ENCODE data around the gene COL26A1. TPM values are rescaled to one million over a fixed set of nuclear protein-coding genes. Genes with fewer than 3 reads are reported as not detected.
A peak's percentile ranks its signal among the peaks of the same experiment; 100 is the strongest.

The COL26A1 gene
- total RNA-seq, 4 donors from 2014 or later = 0.20 to 0.30 (median 0.21) TPM; not detected in 1

- Histone ChIP-seq H3K4me3 (no peak overlapping the region), H3K36me3 (no peaks in the 10 kb centered on the region), H3K27me3 (peaks cover 0 to 11% of the 10 kb centered on the region in 2 donors), H3K27ac (no peak overlapping the region), H3K9me3 (peaks cover 0 to 8% (median 0%) of the 10 kb centered on the region in 4 donors), H3K4me1 (peaks cover 0 to 5% (median 1%) of the 10 kb centered on the region in 4 donors)
- TF ChIP-seq EP300 (IDR thresholded peaks at IDR 0.05) (no peak), POLR2A (IDR thresholded peaks at IDR 0.05) (no peak), CTCF (IDR thresholded peaks at IDR 0.05) (no peak)
- 86 to 89% methylated on average over 8 of the region's 8 CpGs for WGBS, 2 donors
- no peak for DNase-seq (ENCODE audit: low spot score in 2 of 2)
Measured at GRCh38 chr7:101386177-101386557, 23.5 kb downstream of the COL26A1 start.

GRCh38 chr7:101386558-101387231, 24.0 kb downstream of the COL26A1 start:
- Histone ChIP-seq H3K4me1 (peaks cover 0 to 6% (median 2%) of the 10 kb centered on the region in 4 donors), H3K36me3 (no peaks in the 10 kb centered on the region), H3K9me3 (peaks cover 0 to 3% (median 0%) of the 10 kb centered on the region in 4 donors), H3K4me3 (no peak overlapping the region), H3K27ac (no peak overlapping the region), H3K27me3 (peaks cover 0 to 11% of the 10 kb centered on the region in 2 donors)
- WGBS, 2 donors = 30 to 48% methylated on average over 17 to 20 of the region's 21 CpGs
- TF ChIP-seq CTCF (IDR thresholded peaks at IDR 0.05) = no peak
- no peak for TF ChIP-seq POLR2A (IDR thresholded peaks at IDR 0.05)
- TF ChIP-seq EP300 (IDR thresholded peaks at IDR 0.05) = no peak
- peak in 1 of 2 donors; percentile 17 for DNase-seq (ENCODE audit: low spot score in 2 of 2)

- Histone ChIP-seq H3K4me3 (no peak overlapping the region), H3K9me3 (no peaks in the 10 kb centered on the region), H3K4me1 (peaks cover 0 to 6% (median 2%) of the 10 kb centered on the region in 4 donors), H3K27ac (no peak overlapping the region), H3K36me3 (no peaks in the 10 kb centered on the region), H3K27me3 (peaks cover 0 to 11% of the 10 kb centered on the region in 2 donors)
- TF ChIP-seq EP300 (IDR thresholded peaks at IDR 0.05) (no peak), POLR2A (IDR thresholded peaks at IDR 0.05) (peak in 1 of 2 donors; percentile 6)
- DNase-seq (ENCODE audit: low spot score in 2 of 2) = peak; percentile 14 to 27
- 10 to 16% methylated on average over 7 of the region's 7 CpGs for WGBS, 2 donors
Measured at GRCh38 chr7:101390901-101391301, 28.2 kb downstream of the COL26A1 start.

- Histone ChIP-seq H3K4me3 (no peak overlapping the region), H3K36me3 (no peaks in the 10 kb centered on the region), H3K4me1 (peaks cover 0 to 6% (median 2%) of the 10 kb centered on the region in 4 donors), H3K27me3 (peaks cover 0 to 11% of the 10 kb centered on the region in 2 donors), H3K27ac (no peak overlapping the region), H3K9me3 (no peaks in the 10 kb centered on the region)
- 86 to 89% methylated on average over 6 of the region's 6 CpGs for WGBS, 2 donors
- TF ChIP-seq EP300 (IDR thresholded peaks at IDR 0.05) = no peak
- DNase-seq (ENCODE audit: low spot score in 2 of 2) = no peak
Measured at GRCh38 chr7:101391991-101392390, 29.3 kb downstream of the COL26A1 start.

- no peak overlapping the region for H3K4me3 ChIP-seq
- peaks cover 0 to 6% (median 2%) of the 10 kb centered on the region in 4 donors for H3K4me1 ChIP-seq
- no peak for TF ChIP-seq CTCF (IDR thresholded peaks at IDR 0.05)
- TF ChIP-seq EP300 (IDR thresholded peaks at IDR 0.05) = no peak
- no peak for TF ChIP-seq POLR2A (IDR thresholded peaks at IDR 0.05)
- H3K9me3 ChIP-seq = no peaks in the 10 kb centered on the region
- DNase-seq (ENCODE audit: low spot score in 2 of 2) = no peak
- H3K27ac ChIP-seq = no peak overlapping the region
- H3K36me3 ChIP-seq = no peaks in the 10 kb centered on the region
- H3K27me3 ChIP-seq = peaks cover 0 to 18% of the 10 kb centered on the region in 2 donors
- WGBS, 2 donors = 93 to 99% methylated on average over 3 of the region's 3 CpGs
Measured at GRCh38 chr7:101393865-101394264, 31.2 kb downstream of the COL26A1 start.

GRCh38 chr7:101395376-101395775, 32.7 kb downstream of the COL26A1 start:
- peaks cover 0 to 13% of the 10 kb centered on the region in 2 donors for H3K27me3 ChIP-seq
- 57 to 66% methylated on average over 7 of the region's 7 CpGs for WGBS, 2 donors

More at GRCh38 chr7:101395376-101395775, 32.7 kb downstream of the COL26A1 start:
- TF ChIP-seq CTCF (IDR thresholded peaks at IDR 0.05) (no peak), POLR2A (IDR thresholded peaks at IDR 0.05) (no peak), EP300 (IDR thresholded peaks at IDR 0.05) (no peak)
- no peak for DNase-seq (ENCODE audit: low spot score in 2 of 2)
- Histone ChIP-seq H3K36me3 (no peaks in the 10 kb centered on the region), H3K9me3 (no peaks in the 10 kb centered on the region), H3K4me1 (peaks cover 0 to 6% (median 2%) of the 10 kb centered on the region in 4 donors), H3K4me3 (no peak overlapping the region), H3K27ac (no peak overlapping the region)
